K562 (cell line): ENCODE data around the gene RBFA. TPM values are rescaled to one million over a fixed set of nuclear protein-coding genes. Genes with fewer than 3 reads are reported as not detected.

ENCODE experiments used
- ATAC-seq: fragments of 200-7000 bp; cut with Tn5 transposase; 3 replicates; pipeline ENCODE4 v1.9.1; 2020; ENCODE audit warnings: moderate library complexity
- BruUV-seq: library from RNA; stranded (reverse); fragments of 400-500 nt; replicated peaks from 2 replicates; lab custom pipeline; 2021; lab: Mats Ljungman, UMichigan
- CTCF ChIA-PET: fragments of 300-600 bp; formaldehyde crosslinking; extraction: SDS; loops from one replicate; lab custom pipeline; 2021; ENCODE audit warnings: low intra/inter-chr PET ratio; lab: Yijun Ruan, JAX
- POLR2A ChIA-PET: fragments of 300-600, 350-650 bp; sonication (Branson Sonifier 250); formaldehyde crosslinking; extraction: SDS; loops from one replicate; lab custom pipeline; 2021; ENCODE audit warnings: antibody characterized with exemption, inconsistent platforms; lab: Yijun Ruan, JAX
- DNase-seq, 4 experiments: peaks; one replicate each; pipeline versions ENCODE4 v3.0.0 to v3.0.0-alpha.2; 2011 to 2018; ENCODE audit warnings: low spot score in 3 of 4, mixed read lengths in 3 of 4; ENCODE audit errors: extremely low read depth in 1 of 4
- FAIRE-seq: peaks from 2 replicates; lab custom pipeline; 2011; peaks lifted over from hg19 to GRCh38; lab: Jason Lieb, UNC
- H2AFZ ChIP-seq: 2 replicates; pipeline ENCODE4 v1.6.0; 2011; ENCODE audit warnings: low read depth, low read length, control low read depth, inconsistent platforms
- H3K27ac ChIP-seq: fragments of 200-600 bp; 3 replicates; pipeline ENCODE4 v1.8.0; 2011; ENCODE audit warnings: low read depth, mild to moderate bottlenecking, control low read depth, inconsistent platforms, low read length, moderate library complexity, mixed read lengths; ENCODE audit errors: extremely low read depth
- H3K27me3 ChIP-seq, 2 experiments: fragments of 300-600 bp in 1 of 2; 2 replicates in 1 of 2; 3 replicates in 1 of 2; pipeline versions ENCODE4 v1.6.0 to v1.8.0; 2011; ENCODE audit warnings: inconsistent platforms in 2 of 2, low read length in 2 of 2, mild to moderate bottlenecking in 1 of 2, mixed read lengths in 1 of 2, moderate library complexity in 1 of 2; ENCODE audit not compliant: control insufficient read depth in 2 of 2, insufficient read depth in 2 of 2
- H3K36me3 ChIP-seq: fragments of 300-600 bp; 3 replicates; pipeline ENCODE4 v1.8.0; 2011; ENCODE audit warnings: mild to moderate bottlenecking, low read length, inconsistent platforms; ENCODE audit not compliant: control insufficient read depth, insufficient read depth
- H3K4me1 ChIP-seq, 2 experiments: fragments of 200-600 bp in 1 of 2; replicated peaks in 1 of 2; 2 replicates in 1 of 2; 3 replicates in 1 of 2; pipeline versions ENCODE4 v1.5.1 to v1.8.0; 2011; ENCODE audit warnings: inconsistent platforms in 2 of 2, low read length in 2 of 2, mild to moderate bottlenecking in 1 of 2, mixed read lengths in 1 of 2, moderate library complexity in 1 of 2; ENCODE audit not compliant: control insufficient read depth in 2 of 2, insufficient read depth in 2 of 2
- H3K4me2 ChIP-seq: 2 replicates; pipeline ENCODE4 v1.6.1; 2011; ENCODE audit warnings: low read length, control low read depth, inconsistent platforms, mixed read lengths; ENCODE audit not compliant: insufficient read depth
- H3K4me3 ChIP-seq: fragments of 200-600 bp; sonication (generic), shearing (Covaris generic); 2 replicates; pipeline ENCODE4 v1.5.1; 2016; ENCODE audit warnings: control low read depth, inconsistent platforms
- H3K79me2 ChIP-seq: fragments of 200-600 bp; 3 replicates; pipeline ENCODE4 v1.8.0; 2011; ENCODE audit warnings: low read length, inconsistent platforms; ENCODE audit not compliant: control insufficient read depth, insufficient read depth
- H3K9ac ChIP-seq, 2 experiments: 2 replicates each; pipeline versions ENCODE4 v1.6.0 to v1.6.1; 2011; ENCODE audit warnings: low read depth in 2 of 2, low read length in 2 of 2, control low read depth in 1 of 2, inconsistent platforms in 1 of 2, mild to moderate bottlenecking in 1 of 2, mixed read lengths in 1 of 2; ENCODE audit not compliant: insufficient read depth in 1 of 2
- H3K9me1 ChIP-seq: one replicate; pipeline ENCODE4 v1.6.0; 2011; ENCODE audit warnings: inconsistent platforms, mild to moderate bottlenecking, low read length, moderate library complexity; ENCODE audit not compliant: control insufficient read depth, insufficient read depth
- H3K9me3 ChIP-seq: replicated peaks from 2 replicates; pipeline ENCODE4 v1.5.1; 2011; ENCODE audit warnings: low read depth, low read length, inconsistent platforms; ENCODE audit not compliant: control insufficient read depth, insufficient read depth
- H4K20me1 ChIP-seq: replicated peaks from 2 replicates; pipeline ENCODE4 v1.6.1; 2011; ENCODE audit warnings: low read length, inconsistent platforms, mixed read lengths; ENCODE audit not compliant: control insufficient read depth, insufficient read depth
- EHMT2 ChIP-seq: fragments of 450-650 bp; IDR thresholded peaks from 2 replicates; pipeline ENCODE4 v1.6.1; 2018; ENCODE audit warnings: antibody characterized with exemption
- MTA2 ChIP-seq: fragments of 450-650 bp; IDR thresholded peaks from 2 replicates; pipeline ENCODE4 v1.6.1; 2016; ENCODE audit warnings: low read depth
- THRAP3 ChIP-seq: fragments of 450-650 bp; IDR thresholded peaks from 2 replicates; pipeline ENCODE4 v1.6.1; 2016; ENCODE audit warnings: mild to moderate bottlenecking, inconsistent platforms, borderline replicate concordance
- ZNF316 ChIP-seq: fragments of 450-650 bp; IDR thresholded peaks from 2 replicates; pipeline ENCODE4 v1.6.1; 2016
- WGBS: fragments of 100-300 bp; shearing (Covaris generic); methylation state at CpG from one replicate; pipeline ENCODE4 v1.1.6; 2016; ENCODE audit warnings: low coverage, mixed read lengths; ENCODE audit not compliant: insufficient coverage; ENCODE audit errors: missing lambda C conversion rate; 5-methylcytosine and 5-hydroxymethylcytosine counted together
- in situ Hi-C: fragments of 300-500 bp; cut with MboI; formaldehyde crosslinking; loops from 4 replicates; pipeline ENCODE4 v1.15.0; 2018; ENCODE audit warnings: inconsistent platforms, mixed read lengths
- intact Hi-C: fragments of 100-400 bp; cut with micrococcal nuclease; formaldehyde crosslinking; loops from 2 replicates; pipeline ENCODE4 v1.14.2; 2022
- polyA plus RNA-seq, 8 experiments: library from polyadenylated mRNA; depleted of rRNA in 4 of 8; stranded (reverse) in 5 of 8; unstranded in 3 of 8; fragments of >200 nt; fragmentation: Nextera tagmentation in 2 of 8; fragmentation: Illumina TruSeq in 1 of 8; extraction: Ambion mirVana in 2 of 8; extraction: Trizol in 1 of 8; gene quantifications; 2 replicates each; pipeline versions ENCODE4 v1.2.1 to v1.2.3, GENCODE V29; 2011 to 2014; ENCODE audit warnings: inconsistent platforms in 1 of 8, missing spikeins in 1 of 8
- total RNA-seq, 7 experiments: library from RNA; depleted of rRNA in 6 of 7; stranded (reverse); fragments of >200 nt in 6 of 7; fragmentation: Illumina TruSeq in 2 of 7; extraction: Trizol in 2 of 7; gene quantifications; 2 replicates each; pipeline versions ENCODE4 v1.2.1 to v1.2.3, GENCODE V29; 2011 to 2021; ENCODE audit warnings: low replicate concordance in 1 of 7
- TF ChIP-seq, protein P1 (sequence below): fragments of 250-450 bp; sonication (Bioruptor Pico); IDR thresholded peaks from 2 replicates; pipeline ENCODE4 v1.8.0; 2021; ENCODE audit warnings: moderate library complexity, mild to moderate bottlenecking, inconsistent platforms
- TF ChIP-seq, protein P2 (sequence below): fragments of 450-650 bp; IDR thresholded peaks from 2 replicates; pipeline ENCODE4 v1.6.1; 2018; ENCODE audit warnings: mild to moderate bottlenecking, low read depth; ENCODE audit not compliant: partially characterized antibody
- TF ChIP-seq, protein P3 (sequence below): fragments of 450-650 bp; IDR thresholded peaks from 2 replicates; pipeline ENCODE4 v1.6.1; 2016
- TF ChIP-seq, protein P4 (sequence below), 2 experiments: IDR thresholded peaks in 1 of 2; conservative IDR thresholded peaks in 1 of 2; 2 replicates each; pipeline ENCODE4 v1.6.1; 2016; ENCODE audit warnings: low read depth in 2 of 2, mild to moderate bottlenecking in 1 of 2, missing compliant biosample characterization in 1 of 2, missing genetic modification characterization in 1 of 2, moderate library complexity in 1 of 2
- TF ChIP-seq, protein P5 (sequence below): fragments of 250-450 bp; sonication (Bioruptor Pico); IDR thresholded peaks from 2 replicates; pipeline ENCODE4 v1.5.1; 2021; ENCODE audit warnings: mild to moderate bottlenecking

Gene RBFA
- total and polyA plus RNA-seq, 9 of the 15 experiments (the other 6 are each of a cell fraction or from before 2014, with no cell fraction given): 3.4 to 41.9 (median 25.8) TPM

DNA sequence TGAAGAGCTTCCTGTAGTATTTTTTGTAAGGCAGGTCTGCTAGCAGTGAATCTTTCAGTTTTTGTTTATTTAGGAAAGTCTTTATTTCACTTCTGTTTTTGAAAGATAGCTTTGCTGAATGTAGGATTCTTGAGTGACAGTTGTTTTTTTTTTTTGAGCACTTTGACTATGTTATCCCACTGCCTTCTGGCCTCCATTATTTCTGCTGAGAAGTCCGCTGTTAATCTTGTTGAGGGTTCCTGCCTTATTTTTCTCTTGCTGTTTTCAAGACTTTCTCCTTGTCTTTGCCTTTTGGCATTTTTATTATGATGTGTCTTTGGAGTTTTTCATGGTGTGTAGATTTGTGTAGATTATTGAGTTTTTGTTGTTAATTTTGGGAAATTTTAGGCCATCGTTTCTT lies 21.9 kb downstream of the RBFA start (continued):
- TF ChIP-seq, protein P1, sequence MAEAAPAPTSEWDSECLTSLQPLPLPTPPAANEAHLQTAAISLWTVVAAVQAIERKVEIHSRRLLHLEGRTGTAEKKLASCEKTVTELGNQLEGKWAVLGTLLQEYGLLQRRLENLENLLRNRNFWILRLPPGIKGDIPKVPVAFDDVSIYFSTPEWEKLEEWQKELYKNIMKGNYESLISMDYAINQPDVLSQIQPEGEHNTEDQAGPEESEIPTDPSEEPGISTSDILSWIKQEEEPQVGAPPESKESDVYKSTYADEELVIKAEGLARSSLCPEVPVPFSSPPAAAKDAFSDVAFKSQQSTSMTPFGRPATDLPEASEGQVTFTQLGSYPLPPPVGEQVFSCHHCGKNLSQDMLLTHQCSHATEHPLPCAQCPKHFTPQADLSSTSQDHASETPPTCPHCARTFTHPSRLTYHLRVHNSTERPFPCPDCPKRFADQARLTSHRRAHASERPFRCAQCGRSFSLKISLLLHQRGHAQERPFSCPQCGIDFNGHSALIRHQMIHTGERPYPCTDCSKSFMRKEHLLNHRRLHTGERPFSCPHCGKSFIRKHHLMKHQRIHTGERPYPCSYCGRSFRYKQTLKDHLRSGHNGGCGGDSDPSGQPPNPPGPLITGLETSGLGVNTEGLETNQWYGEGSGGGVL (CRISPR knock-in tag): no peak
- TF ChIP-seq THRAP3: no peak
- no peak for TF ChIP-seq ZNF316
- TF ChIP-seq, protein P2, sequence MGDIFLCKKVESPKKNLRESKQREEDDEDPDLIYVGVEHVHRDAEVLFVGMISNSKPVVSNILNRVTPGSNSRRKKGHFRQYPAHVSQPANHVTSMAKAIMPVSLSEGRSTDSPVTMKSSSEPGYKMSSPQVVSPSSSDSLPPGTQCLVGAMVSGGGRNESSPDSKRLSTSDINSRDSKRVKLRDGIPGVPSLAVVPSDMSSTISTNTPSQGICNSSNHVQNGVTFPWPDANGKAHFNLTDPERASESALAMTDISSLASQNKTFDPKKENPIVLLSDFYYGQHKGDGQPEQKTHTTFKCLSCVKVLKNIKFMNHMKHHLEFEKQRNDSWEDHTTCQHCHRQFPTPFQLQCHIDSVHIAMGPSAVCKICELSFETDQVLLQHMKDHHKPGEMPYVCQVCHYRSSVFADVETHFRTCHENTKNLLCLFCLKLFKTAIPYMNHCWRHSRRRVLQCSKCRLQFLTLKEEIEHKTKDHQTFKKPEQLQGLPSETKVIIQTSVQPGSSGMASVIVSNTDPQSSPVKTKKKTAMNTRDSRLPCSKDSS: peak; percentile 63
- TF ChIP-seq EHMT2: peak; percentile 30; the same call in 1 of the 2 replicates
- TF ChIP-seq, protein P3, sequence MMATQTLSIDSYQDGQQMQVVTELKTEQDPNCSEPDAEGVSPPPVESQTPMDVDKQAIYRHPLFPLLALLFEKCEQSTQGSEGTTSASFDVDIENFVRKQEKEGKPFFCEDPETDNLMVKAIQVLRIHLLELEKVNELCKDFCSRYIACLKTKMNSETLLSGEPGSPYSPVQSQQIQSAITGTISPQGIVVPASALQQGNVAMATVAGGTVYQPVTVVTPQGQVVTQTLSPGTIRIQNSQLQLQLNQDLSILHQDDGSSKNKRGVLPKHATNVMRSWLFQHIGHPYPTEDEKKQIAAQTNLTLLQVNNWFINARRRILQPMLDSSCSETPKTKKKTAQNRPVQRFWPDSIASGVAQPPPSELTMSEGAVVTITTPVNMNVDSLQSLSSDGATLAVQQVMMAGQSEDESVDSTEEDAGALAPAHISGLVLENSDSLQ: peak; percentile 62

DNA sequence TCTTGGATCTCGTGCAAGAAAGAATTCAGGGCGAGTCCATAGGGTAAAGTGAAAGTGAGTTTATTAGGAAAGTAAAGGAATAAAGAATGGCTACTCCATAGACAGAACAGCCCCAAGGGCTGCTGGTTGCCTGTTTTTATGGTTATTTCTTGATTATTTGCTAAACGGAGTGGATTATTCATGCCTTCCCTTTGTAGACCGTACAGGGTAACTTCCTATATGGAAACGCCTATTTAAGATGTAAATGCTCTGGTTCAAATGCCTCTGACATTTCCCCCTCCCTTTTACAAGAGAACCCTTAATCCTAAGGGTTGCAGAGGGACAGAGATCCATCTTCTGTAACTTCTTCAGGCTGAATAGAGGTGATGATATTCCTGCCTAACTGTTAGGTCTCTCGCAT lies 25.7 kb downstream of the RBFA start:
- no peak for ATAC-seq
- no peak overlapping the region for H3K9ac ChIP-seq
- TF ChIP-seq, protein P4, sequence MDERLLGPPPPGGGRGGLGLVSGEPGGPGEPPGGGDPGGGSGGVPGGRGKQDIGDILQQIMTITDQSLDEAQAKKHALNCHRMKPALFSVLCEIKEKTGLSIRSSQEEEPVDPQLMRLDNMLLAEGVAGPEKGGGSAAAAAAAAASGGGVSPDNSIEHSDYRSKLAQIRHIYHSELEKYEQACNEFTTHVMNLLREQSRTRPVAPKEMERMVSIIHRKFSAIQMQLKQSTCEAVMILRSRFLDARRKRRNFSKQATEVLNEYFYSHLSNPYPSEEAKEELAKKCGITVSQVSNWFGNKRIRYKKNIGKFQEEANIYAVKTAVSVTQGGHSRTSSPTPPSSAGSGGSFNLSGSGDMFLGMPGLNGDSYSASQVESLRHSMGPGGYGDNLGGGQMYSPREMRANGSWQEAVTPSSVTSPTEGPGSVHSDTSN (CRISPR knock-in tag; IDR thresholded peaks at IDR 0.05; ENCODE audit: low read depth): no peak
- TF ChIP-seq, protein P4 (tag; conservative IDR thresholded peaks at IDR 0.05; ENCODE audit: low read depth): no peak
- no peak for TF ChIP-seq MTA2
- TF ChIP-seq, protein P5, sequence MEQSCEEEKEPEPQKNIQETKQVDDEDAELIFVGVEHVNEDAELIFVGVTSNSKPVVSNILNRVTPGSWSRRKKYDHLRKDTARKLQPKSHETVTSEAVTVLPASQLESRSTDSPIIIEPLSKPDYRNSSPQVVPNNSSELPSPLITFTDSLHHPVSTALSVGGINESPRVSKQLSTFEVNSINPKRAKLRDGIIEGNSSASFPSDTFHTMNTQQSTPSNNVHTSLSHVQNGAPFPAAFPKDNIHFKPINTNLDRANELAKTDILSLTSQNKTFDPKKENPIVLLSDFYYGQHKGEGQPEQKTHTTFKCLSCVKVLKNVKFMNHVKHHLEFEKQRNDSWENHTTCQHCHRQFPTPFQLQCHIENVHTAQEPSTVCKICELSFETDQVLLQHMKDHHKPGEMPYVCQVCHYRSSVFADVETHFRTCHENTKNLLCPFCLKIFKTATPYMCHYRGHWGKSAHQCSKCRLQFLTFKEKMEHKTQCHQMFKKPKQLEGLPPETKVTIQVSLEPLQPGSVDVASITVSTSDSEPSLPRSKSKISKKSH (CRISPR knock-in tag): no peak
- H3K27me3 ChIP-seq: no peaks in the 10 kb centered on the region
- no peak overlapping the region for H3K27ac ChIP-seq
- no peaks in the 10 kb centered on the region for H3K4me1 ChIP-seq
- no peaks in the 10 kb centered on the region for H3K9me1 ChIP-seq
- in situ Hi-C loops (no loop called here), intact Hi-C loops (no loop called here)
- no peak overlapping the region for H3K4me2 ChIP-seq
- no peak overlapping the region for H2AFZ ChIP-seq
- H3K4me3 ChIP-seq: no peak overlapping the region
- H3K9me3 ChIP-seq: 0 out of 2 replicates have a peak, but pooled peaks cover 3% of the 10 kb centered on the region
- WGBS: 23% methylated on average over 6 of the region's 6 CpGs
- FAIRE-seq: no peak
- CTCF ChIA-PET: no interaction called here
- H3K36me3 ChIP-seq: no peaks in the 10 kb centered on the region
- H4K20me1 ChIP-seq: no peaks in the 10 kb centered on the region
- POLR2A ChIA-PET: no interaction called here
- no peak for DNase-seq
- no peaks in the 10 kb centered on the region for H3K79me2 ChIP-seq
- BruUV-seq: no TSS peak
